ENCODE data around the gene ASIC1. TPM values are rescaled to one million over a fixed set of nuclear protein-coding genes. Genes with fewer than 3 reads are reported as not detected.

Gene ASIC1
- total RNA-seq, 1 experiment from 2014 or later, result 2.7 TPM

DNA sequence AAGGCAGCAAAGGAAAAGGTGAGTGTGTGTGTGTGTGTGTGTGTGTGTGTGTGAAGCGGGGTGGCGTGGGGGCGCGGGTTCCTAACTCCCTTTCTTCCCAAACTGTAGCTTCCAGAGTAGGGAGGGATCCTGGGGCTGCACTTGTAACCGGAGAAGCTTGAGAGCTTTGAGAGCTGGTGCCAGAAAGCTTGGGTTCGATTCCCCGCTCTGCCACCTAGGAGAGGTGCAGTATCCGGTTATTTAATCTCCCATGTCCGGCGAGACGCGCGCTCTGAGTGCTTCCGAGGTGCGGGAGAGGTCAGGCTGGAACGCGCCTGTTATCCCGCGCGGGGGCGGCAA, 24.9 kb upstream of the ASIC1 start:
- no TSS peak for BruUV-seq (replicated peaks)
- intact Hi-C loops (cut with micrococcal nuclease; ENCODE audit: unreplicated experiment), result no loop called here
- CTCF ChIA-PET, result interaction anchor here (0.7 kb wide), 1 partner anchor 23 kb away, joined by 3 read pairs; no protein-coding TSS in a partner anchor

DNA sequence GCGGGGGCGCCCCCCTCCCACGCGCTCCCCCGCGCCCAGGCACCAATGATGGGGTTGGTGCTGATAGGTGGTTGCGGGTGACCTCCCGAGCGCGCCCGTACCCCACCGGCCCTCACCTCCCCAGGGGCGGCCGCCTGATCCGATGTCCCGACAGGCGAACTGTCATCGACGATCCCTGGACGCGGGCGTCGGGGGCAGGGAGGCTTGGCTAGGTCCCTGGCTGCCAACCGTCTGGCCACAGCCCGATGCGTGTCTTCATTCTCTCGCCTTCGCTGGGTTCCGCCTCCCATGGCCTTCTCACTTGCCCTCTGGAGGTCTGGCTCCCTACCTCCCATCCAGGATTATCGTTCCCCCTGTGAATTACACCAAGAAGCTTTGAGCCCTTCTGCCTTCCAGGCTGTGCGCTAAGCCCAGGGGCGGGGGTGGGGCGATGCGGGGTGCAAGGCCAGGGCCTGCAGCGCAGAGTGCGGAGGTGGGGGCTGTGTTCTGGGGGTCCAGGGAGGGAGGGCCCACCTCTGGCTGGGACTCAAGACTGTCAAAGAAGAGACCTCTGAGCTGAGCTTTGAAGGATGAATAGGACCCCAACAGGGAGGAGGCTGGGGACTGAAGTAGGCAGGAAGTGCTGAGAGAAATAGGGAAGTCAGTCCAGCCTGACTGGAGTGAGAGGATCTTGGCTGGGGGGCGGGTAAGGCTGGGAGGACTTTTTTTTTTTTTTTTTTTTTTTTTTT, 24.4 kb upstream of the ASIC1 start:
- no peak for DNase-seq (ENCODE audit: low spot score)
- Histone ChIP-seq H3K4me3 (ENCODE audit: low read depth, low read length, poor library complexity, severe bottlenecking) (no peak overlapping the region), H3K4me1 (ENCODE audit: insufficient read depth, low read length, poor library complexity, severe bottlenecking) (no peaks in the 10 kb centered on the region), H3K27ac (ENCODE audit: low read depth, low read length, poor library complexity, severe bottlenecking) (no peak overlapping the region), H3K9me3 (ENCODE audit: low read depth, low read length, poor library complexity, severe bottlenecking) (no peaks in the 10 kb centered on the region), H3K27me3 (replicated peaks; ENCODE audit: insufficient read depth, low read depth, low read length, poor library complexity) (no peaks in the 10 kb centered on the region), H3K36me3 (ENCODE audit: insufficient read depth, low read length, poor library complexity, severe bottlenecking) (no peaks in the 10 kb centered on the region)
- intact Hi-C loops (cut with micrococcal nuclease; ENCODE audit: unreplicated experiment), result no loop called here
- ChIA-PET CTCF (interaction anchor here (0.7 kb wide), 1 partner anchor 23 kb away, joined by 3 read pairs; no protein-coding TSS in a partner anchor), POLR2A (ENCODE audit: low non-redundant PET) (no interaction called here)
- BruUV-seq (replicated peaks), result no TSS peak
- TF ChIP-seq EZH2 (IDR thresholded peaks at IDR 0.05; ENCODE audit: borderline replicate concordance, low read depth, low read length, poor library complexity, severe bottlenecking), result no peak
- TF ChIP-seq, protein P1, sequence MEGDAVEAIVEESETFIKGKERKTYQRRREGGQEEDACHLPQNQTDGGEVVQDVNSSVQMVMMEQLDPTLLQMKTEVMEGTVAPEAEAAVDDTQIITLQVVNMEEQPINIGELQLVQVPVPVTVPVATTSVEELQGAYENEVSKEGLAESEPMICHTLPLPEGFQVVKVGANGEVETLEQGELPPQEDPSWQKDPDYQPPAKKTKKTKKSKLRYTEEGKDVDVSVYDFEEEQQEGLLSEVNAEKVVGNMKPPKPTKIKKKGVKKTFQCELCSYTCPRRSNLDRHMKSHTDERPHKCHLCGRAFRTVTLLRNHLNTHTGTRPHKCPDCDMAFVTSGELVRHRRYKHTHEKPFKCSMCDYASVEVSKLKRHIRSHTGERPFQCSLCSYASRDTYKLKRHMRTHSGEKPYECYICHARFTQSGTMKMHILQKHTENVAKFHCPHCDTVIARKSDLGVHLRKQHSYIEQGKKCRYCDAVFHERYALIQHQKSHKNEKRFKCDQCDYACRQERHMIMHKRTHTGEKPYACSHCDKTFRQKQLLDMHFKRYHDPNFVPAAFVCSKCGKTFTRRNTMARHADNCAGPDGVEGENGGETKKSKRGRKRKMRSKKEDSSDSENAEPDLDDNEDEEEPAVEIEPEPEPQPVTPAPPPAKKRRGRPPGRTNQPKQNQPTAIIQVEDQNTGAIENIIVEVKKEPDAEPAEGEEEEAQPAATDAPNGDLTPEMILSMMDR (conservative IDR thresholded peaks at IDR 0.05; ENCODE audit: low read depth, low read length), result no peak

More for the DNA sequence above, 24.9 kb upstream of the ASIC1 start:
- Histone ChIP-seq H3K27ac (ENCODE audit: low read depth, low read length, poor library complexity, severe bottlenecking) (no peak overlapping the region), H3K27me3 (replicated peaks; ENCODE audit: insufficient read depth, low read depth, low read length, poor library complexity) (no peaks in the 10 kb centered on the region), H3K9me3 (ENCODE audit: low read depth, low read length, poor library complexity, severe bottlenecking) (no peaks in the 10 kb centered on the region), H3K4me1 (ENCODE audit: insufficient read depth, low read length, poor library complexity, severe bottlenecking) (no peaks in the 10 kb centered on the region), H3K36me3 (ENCODE audit: insufficient read depth, low read length, poor library complexity, severe bottlenecking) (no peaks in the 10 kb centered on the region), H3K4me3 (ENCODE audit: low read depth, low read length, poor library complexity, severe bottlenecking) (no peak overlapping the region)
- no peak for TF ChIP-seq EZH2 (IDR thresholded peaks at IDR 0.05; ENCODE audit: borderline replicate concordance, low read depth, low read length, poor library complexity, severe bottlenecking)
- TF ChIP-seq, protein P1 (conservative IDR thresholded peaks at IDR 0.05; ENCODE audit: low read depth, low read length), result no peak
- no peak for DNase-seq (ENCODE audit: low spot score)
- POLR2A ChIA-PET (ENCODE audit: low non-redundant PET), result interaction anchor here (0.5 to 0.6 kb wide), 2 partner anchors 125 to 189 kb away, joined by 3 read pairs; no protein-coding TSS in a partner anchor

DNA sequence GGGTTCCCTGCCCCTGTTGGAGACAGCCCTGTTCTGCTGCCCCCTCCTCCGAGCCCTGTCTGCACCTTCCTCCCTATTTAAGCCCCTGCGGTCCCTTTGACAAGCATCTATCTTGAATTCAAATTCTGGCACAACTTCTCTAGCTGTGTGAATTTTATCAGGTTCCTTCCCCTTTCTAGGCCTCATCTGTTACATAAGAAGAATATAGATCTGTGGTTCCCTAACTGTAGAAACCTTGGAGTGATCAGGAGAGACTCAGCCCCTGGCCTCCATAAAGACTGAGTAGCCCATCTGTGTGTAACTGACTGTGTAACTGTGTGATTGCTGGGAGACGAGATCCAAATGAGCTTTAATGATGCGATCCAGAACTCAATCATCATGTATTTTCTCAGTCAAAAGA, 19.1 kb upstream of the ASIC1 start:
- DNase-seq (ENCODE audit: low spot score), result no peak
- ChIA-PET POLR2A (ENCODE audit: low non-redundant PET) (interaction anchor here (0.7 kb wide), 1 partner anchor 1969 kb away, joined by 23 read pairs; the partner anchor contains the start of gene TAMALIN), CTCF (interaction anchor here (0.7 to 1.7 kb wide), 7 partner anchors 18 to 121 kb away, joined by 3 to 41 read pairs (median 4); partner anchors contain the start of gene SMARCD1)
- TF ChIP-seq, protein P1 (conservative IDR thresholded peaks at IDR 0.05; ENCODE audit: low read depth, low read length), result no peak
- TF ChIP-seq EZH2 (IDR thresholded peaks at IDR 0.05; ENCODE audit: borderline replicate concordance, low read depth, low read length, poor library complexity, severe bottlenecking), result no peak
- no TSS peak for BruUV-seq (replicated peaks)
- H3K36me3 ChIP-seq (ENCODE audit: insufficient read depth, low read length, poor library complexity, severe bottlenecking), result no peaks in the 10 kb centered on the region
- H3K27ac ChIP-seq (ENCODE audit: low read depth, low read length, poor library complexity, severe bottlenecking), result no peak overlapping the region
- H3K9me3 ChIP-seq (ENCODE audit: low read depth, low read length, poor library complexity, severe bottlenecking), result no peaks in the 10 kb centered on the region
- H3K4me3 ChIP-seq (ENCODE audit: low read depth, low read length, poor library complexity, severe bottlenecking), result no peak overlapping the region
- intact Hi-C loops (cut with micrococcal nuclease; ENCODE audit: unreplicated experiment), result no loop called here
- H3K27me3 ChIP-seq (replicated peaks; ENCODE audit: insufficient read depth, low read depth, low read length, poor library complexity), result no peaks in the 10 kb centered on the region
- no peaks in the 10 kb centered on the region for H3K4me1 ChIP-seq (ENCODE audit: insufficient read depth, low read length, poor library complexity, severe bottlenecking)
